Measurements from ENCODE around the gene SERTAD2.

SERTAD2 gene

DNA sequence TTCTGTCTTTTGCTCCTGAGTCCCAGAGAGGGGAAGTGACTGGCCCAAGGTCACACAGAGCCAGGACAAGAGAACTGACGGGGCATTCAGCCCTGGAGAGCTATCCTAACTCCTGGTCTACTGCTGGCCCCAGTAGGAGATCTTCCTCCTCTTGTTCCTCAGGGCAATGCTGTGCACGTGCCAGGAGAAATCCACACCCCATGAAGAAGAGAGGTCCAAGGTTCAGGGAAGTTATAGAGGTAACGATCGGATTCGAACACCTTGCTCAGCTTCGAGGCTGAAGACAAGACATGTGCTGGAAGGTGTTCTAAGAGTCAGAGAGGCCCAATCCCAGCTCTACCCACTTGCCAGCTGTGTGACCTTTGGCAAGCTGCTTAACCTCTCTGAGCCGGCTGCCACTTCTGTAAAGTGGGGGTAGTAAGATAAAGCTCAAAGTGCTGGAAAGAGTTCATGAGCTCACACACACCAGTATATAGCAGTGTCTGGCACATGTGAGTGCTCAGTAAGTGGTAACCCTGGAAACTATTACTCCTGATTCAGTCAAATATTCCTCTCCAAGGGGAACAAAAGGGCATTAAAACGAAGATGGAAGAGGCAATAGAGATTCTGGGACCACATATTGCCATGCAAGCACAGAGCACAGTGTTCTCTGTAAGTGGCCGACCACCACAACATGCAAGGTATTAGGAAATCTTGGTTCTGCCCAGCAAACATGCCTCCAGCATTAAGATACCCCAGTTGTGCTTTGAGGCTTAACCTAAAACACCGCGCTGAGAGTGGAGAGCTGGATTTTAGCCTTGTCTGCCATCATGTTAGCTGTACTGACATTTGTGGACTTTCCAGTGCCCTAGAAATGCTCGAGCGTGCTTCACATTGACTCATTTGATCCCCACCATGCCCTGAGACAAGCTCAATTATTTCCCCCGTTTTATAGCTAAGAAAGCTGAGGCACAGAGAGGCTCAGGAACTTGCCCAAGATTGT lies 25.6 kb downstream of the SERTAD2 start:
- DNase-seq: no peak

DNA sequence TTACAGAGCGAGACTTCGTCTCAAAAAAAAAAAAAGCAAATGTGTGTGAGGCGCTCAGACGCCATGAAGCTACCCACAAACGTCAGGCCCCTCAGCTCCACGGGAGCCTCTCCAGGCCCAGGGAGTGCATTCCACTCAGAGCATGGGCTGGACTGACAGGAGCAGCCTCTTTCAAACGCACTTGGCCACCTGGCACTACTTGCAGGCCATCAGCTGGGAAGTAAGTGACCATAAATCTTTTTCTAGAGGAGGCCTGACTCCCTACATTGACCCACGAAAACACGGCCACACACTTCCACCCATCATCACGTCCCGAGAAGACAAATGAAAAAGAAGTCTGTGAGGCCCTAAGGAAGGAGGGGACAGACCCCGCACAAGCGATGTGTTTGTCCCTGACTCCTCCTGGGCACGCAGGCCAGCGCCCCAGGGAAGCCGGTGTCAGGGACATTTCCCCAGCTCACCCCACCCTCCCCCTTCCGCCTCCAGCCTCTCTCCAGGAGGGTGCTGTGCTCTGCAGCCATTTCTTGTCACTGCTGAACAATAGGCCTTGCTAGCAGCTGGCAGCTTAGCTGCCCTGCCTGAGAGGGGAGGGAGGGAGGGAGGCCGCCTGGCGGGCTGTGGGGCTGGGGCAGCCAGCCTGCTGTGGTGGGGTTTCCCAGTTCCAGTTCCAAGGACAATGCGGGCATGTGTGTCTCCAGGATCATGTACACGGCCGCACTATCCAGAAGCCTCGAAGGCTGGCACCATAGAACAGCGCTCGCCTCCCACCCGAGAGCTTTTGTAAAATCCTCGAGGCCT lies 26.6 kb downstream of the SERTAD2 start:
- DNase-seq: no peak

DNA sequence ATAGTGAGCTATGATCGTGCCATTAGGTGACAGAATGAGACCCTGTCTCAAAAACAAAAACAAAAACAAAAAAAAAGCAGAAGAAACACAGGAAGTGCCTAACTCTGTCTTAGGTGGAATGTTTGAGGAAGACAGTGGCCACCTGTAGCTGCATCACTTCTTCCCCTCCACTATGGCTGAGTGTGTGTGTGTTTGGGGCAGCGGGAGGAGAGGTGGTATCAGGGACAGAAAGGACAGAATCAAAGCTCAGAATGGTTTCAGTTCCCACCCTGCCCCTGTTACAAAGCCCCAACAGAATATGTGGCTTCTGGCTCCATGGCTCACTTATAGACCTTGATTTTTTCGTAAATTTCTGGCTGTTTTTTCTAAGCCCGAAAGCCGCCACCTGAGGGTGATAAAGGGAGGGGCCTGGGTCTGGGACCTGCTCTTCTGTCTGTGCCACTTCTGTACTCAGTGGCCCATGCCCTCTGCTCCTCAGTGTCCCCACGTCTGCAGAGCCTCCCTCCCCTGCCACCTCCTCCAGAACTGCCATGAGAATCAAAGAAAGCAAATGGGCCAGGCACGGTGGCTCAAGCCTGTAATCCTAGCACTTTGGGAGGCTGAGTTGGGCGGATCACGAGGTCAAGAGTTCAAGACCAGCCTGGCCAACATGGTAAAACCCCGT lies 27.4 kb downstream of the SERTAD2 start:
- no peak for DNase-seq

DNA sequence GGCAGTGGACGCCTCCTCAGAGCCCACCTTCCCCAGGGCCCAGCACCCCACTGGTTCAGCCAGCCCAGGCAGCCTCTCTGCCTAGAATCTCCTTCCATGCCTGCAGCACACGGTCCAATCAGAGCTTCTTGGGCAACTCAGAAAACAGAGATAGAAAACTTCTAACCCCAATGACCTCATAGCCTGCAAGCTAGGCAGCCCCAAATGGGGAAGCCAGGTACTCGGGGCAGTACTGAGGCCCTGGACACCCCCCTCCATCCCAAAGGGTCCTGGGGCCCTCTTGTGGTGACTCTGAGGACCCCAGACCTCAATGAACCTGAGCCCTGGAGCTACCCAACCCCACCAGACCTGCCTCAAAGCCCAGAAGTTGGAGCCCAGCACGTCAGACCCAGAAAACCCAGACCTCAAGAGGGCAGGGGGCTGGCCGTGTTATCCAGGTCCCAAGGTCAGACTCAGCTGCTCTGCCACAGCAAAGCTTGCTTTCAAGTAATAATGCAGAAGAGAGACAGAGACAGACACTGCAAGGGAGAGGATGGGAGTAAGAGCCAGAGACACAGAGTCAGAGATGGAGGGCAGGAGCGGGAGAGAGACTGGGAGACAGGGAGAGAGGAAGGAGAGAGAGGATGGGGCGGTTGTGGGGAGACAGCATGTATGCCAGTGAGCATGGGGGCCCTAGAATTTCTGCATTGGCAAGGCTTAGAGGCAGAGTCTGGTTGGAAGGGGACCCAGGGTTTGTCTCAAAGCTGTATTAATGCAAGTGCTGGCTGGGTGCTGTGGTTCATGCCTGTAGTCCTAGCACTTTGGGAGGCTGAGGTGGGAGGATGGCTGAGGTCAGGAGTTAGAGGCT lies 28.2 kb downstream of the SERTAD2 start:
- DNase-seq: no peak

DNA sequence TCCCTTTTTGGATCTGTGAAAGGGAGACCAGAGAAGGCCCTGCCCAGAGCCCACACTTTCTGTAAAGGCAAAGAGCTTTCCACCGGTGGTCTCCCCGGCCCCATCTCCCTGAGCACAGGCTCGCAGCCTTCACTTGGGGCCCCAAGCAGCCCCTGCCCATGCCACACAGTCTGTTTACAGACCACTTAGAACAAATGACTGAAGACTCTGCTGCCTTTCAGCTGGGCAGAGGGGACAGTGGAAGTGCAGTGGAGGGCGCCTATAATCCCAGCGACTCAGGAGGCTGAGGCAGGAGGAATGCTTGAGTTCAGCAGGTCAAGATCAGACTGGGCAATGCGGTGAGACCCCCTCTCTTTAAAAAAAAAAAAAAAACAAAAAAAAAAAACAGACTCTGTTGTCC lies 28.9 kb downstream of the SERTAD2 start:
- no peak for DNase-seq

DNA sequence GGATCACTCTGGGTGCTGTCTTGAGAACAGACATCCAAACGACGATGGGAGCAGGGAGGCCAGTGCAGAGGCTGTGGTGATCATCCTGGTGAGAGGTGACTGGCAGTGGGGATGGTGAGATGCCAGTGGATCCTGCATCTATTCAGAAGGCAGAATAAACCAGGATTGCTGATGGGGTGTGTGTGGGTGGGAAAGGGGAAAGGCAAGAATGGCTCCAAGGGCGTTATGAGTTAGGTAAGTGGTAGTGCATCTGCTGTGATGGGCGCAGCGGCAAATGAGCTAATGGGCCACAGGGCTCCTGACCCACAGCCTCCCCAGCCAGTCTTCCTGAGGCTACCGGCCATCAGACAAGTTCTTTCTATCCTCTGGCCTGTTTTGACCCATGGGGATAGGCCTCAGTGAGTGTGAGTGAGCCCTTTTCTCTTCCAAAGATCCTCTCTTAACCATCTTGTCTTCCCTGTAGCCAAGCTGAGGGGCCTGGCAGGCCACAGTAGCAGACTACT lies 29.6 kb downstream of the SERTAD2 start:
- no peak for DNase-seq

DNA sequence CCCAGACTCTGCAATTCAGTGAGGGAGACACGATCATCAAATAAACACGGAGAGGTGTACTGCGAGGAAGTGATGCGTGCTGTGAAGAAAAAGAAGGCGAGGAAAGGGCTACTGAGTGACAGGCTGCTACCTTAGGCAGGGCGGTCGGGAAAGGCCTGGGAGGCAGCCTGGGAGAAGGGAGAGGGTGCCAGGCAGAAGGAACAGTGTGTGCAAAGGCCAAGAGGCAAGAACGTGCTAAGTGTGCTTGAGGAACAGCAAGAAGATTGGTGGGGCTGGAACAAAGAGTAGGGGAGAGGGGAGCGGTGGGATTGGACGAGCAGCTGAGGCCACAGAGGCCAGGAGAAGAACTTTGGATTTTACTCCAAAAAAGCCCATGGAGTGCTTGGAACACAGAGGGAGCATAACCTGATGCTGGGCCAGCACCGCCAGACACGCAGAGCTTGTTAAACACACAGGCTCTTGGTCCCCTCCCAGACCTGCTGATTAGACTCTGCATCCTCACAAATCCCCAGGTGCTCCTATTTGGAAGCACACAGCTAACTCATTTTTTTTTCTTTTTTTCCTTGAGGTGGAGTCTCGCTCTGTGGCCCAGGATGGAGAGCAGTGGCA lies 30.4 kb downstream of the SERTAD2 start:
- no peak for DNase-seq

DNA sequence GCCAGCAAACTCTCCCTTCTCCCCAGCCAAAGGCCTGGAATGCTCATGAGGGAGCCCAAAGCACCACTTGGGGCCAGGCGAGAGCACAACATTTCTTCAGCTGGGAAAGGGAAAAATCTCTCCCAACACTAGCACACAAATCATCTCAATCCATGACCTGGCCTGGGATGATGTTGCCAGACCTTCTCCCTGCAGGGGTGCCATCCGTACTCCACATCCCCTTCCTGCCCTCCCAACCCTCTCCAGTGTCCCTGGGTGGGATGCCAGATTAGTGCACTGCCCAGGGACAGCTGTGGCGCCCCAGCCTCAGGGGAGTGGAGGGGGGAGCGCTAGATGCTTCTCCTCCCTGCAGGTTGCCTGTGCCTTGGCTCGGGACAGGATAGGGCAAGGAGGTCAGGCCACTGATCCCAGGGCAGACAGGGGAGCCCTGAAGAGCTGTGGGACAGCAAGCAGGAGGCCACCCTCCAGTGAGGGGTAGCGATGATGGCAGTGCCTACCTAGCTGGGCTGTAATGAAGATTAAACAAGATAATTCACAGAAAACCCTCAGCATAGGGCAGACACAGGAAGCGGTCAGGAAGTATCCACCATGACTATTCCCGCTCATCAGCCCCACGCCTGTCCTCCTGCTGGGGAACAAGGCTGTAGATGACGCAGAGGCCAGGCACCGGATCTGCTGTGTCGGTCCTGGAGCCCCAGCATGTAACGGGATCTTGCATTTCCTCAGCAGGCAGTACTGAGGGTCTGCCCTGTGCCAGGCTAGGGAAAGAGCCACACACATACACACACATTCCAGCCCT lies 31.1 kb downstream of the SERTAD2 start:
- DNase-seq: no peak

DNA sequence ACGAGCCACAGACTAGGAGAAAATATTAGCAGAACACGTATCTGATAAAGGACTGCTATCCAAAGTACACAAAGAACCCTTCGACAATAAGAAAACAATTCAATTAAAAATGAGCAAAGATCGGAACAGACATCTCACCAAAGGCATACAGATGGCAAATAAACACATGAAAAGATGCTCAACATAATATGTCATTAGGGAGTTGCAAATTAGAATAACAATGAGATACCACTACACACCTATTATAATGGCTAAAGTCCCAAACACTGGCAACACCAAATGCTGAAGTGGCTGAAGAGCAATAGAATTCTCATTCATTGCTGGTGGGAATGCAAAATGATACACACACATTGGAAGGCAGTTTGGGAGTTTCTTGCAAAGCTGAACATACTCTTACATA lies 33.1 kb downstream of the SERTAD2 start:
- DNase-seq: no peak

DNA sequence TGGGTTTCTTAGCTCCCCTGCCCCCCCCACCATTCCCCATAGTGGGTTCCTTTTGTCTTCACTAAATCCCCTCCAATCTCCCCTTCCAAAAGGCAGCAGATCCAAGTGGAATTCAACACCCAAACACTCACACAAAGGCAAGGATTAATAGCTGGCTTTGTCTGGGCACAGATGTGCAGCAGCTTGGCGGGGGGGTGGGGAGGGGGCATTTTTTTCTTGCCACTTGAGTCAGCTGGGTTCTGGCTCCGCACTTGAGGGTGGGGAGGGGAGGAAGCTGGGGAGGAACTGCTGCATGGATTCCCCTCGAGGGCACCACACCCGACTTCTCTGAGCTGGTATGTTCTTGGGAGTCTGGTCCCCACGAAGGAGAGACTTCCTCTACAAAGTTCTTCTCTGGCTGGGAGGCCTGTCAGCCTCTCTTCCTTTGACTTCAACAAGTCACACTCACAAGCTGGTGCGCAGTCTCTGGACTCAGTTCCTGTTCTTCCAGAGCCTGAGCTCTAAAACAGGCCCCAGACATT lies 36.0 kb downstream of the SERTAD2 start:
- DNase-seq: no peak

DNA sequence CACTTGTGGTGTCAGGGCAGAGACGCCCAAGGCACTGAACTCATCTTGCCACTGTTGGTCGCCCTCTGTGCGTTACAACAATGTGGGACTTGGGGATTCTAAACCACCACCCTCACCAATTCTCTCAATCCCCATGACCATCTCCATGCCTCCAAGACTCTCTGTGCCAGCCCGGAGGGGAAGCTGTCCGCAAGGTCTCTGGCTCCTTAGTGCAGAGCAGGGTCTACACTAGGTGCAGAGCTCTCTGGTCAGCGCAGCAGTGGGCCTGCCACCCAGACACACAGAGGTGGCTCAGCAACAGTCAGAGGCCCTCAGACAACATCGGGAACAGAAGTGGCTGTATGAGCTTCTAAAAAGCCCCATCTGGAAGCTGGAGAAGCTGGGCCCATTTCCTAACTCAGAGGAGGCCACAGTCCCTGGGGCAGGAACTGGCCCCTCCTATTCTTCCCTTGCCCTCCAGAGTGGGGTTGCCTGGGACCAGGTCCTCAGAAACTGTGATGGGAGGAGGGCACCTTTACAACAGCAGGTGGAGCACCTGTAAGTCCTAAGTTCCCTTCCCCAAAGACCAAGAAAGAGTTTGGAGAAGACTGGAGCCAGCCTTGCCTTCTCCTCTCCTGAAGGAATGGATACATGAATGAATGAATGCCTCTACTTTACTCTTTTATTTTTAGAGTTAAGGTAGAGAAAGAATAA lies 37.7 kb downstream of the SERTAD2 start:
- DNase-seq: no peak

DNA sequence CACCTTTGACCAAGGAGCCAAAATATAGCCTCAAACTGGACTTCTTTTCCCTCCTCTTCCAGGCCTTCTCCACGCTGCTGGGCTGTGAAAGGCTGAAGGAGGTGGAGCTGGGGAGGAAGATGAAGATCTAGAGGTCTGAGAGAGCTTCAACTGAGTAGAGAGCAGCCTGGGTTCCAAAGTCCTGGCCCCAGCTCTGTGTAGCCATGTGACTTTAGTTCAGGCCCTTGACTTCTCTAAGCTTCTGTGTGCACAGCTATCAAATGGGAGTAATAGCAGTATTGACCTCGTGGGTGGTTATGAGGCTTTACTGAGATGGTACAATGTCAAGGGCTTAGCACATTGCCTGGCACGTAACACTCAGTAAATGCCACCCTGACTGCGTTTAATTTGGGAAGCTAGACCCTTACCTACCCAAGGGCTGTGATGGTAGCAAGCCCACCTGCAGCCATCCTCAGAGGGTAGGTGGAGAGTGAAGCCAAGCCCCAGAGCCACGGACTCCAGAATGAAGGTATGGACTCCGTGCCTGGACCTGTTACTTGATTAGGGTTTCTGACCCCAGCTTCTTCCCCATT lies 38.4 kb downstream of the SERTAD2 start:
- no peak for DNase-seq

DNA sequence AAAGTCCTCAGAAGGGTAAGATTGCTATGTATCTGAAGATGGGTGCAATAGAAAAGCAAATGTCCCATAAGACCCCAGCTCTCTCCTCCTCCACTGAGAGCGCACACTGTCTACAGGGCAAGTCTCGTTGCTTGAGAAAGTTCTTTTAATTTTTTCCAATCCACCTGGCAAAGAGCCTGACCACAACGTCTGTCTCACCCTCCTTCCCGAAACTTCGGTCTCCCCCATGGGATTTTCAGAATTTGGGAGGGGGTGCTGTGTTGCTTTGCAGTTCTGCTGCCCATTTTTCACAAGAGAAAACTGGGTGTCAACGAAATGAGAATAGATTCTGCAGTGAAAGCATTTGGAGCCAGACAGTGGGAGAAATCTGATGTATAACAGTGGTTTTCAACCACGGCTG lies 40.4 kb downstream of the SERTAD2 start:
- no peak for DNase-seq

DNA sequence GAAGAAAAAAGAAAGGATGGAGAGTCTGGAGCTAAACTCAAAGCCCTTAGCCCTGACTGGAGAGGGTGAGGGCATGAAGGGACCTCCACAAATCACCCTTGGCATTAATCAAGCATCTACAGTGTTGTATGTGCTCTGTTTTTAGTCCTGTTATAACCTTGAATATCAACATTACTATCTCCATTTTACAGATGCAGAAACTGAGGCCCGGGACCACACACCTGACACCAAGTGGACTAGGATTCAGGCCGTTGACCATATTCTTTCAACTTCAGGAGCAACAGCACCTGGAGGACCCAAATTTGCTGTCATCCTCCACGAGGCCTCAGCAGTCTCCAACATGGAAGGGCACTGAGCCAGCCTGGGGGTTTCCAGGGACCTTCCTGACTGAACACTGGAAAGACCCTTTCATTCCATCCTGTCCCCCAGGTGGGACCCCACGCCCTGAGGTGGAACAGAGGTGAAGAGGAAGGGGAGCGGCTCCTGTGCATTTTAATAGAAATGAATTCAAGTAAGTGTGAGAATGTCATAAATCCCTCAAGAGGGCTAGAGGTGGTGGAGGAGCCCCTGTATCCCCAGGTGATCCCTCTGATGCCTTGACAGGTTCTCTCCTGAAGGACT lies 41.0 kb downstream of the SERTAD2 start:
- no peak for DNase-seq

DNA sequence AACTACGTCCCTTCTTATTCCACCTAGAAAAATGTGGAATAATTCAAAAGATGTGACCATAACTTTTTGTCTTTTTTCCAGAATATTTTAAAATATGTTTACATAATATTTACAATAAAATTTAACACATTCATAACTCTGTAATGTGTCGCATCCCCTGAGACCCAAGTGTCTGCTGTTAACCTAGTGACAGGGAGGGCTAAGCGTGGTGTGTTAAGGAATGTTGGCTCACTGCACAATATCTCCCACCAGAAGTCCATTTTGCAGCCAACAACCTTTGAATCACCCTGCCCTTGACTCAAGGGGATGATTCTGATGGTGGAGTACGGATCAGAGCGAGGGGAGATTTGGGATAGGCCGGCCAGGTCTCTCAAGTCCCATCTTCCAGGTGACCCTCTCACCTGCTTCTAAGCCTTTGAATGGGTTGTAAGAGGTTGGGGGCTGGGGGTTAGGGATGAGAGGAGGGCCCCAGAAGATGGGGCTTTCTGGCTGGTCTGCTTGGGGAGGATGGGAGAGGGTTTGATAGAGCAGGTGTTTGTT lies 43.3 kb downstream of the SERTAD2 start:
- no peak for DNase-seq

DNA sequence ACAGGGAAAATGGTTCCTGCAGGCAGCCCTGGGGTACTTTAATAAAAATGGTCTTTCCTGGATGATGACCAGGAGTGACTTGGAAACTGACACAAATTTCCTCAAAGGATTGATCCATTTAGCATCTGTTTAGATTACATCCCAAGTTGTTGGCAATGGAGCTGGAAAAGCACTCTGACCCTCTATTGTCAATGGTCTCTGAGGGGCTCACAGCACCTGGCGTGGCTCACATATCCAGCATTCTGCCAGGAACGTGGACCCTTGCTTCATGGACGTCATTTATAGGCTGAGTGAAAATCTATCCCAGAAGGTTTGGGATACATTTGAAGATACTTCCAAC lies 43.8 kb downstream of the SERTAD2 start:
- no peak for DNase-seq

DNA sequence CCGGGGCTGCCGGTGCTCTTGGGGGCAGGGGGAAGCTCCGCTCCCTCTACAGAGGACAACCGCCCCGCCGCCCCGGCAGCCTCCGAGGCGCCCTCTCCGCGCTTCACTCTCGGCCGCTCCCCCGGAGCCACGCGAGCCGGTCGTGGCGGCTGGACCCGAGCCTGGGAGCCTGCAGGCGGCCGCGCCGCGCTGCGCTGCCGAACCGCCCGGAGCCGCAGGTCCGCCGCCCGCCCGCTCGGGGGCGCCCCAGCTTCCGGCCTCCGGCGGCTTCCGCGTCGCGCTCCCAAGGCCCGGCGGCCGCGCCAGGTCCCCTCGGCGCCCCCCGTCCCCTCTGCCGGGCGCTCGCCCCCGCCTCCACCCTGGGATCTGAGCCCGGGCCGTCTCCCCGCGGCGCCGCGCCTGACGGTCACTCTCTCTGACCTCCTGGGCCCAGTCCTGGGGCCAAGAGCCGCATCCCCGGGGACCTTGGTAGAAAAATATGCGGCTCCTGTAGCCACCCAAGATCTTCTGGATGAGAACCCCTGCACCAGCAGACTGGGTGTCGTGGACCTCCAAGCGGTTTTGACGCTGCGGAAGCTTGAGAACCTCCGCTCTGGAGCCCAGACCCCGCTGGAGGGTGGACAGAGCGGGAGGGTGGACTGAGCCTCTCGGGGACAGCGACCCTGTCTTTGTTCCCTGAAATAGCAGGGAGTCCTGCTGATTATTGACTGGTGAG lies 44.3 kb downstream of the SERTAD2 start:
- peak; percentile 34 to 78 (median 56) for DNase-seq

DNA sequence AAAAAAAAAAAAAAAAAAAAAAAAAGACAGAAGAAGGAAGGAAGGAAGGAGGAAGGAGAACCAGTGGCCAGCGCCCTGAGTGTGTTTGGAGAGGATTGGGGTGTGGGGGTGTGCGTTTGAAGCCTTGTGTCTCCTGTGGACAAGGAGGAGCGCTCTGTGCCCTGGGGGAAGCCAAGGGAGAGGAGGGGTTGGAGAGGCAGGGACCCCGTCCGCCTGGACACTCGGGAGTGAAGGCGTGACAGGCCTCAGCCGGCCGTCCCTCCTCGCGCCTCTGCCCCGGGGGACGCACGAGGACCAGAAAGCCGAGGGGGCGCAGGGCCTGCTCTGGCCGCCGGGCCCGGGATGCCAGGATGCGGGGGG lies 44.9 kb downstream of the SERTAD2 start:
- DNase-seq: no peak
